ENCODE results near the gene THSD7B.

THSD7B gene

GRCh38 chr2:136798766-136799165 lies 33.4 kb downstream of the THSD7B start:
- no peak overlapping the region for H3K27ac ChIP-seq (ENCODE audit: low read depth, low read length, poor library complexity, severe bottlenecking)
- no peaks in the 10 kb centered on the region for H3K36me3 ChIP-seq (ENCODE audit: insufficient read depth, low read length)
- no peaks in the 10 kb centered on the region for H3K9me2 ChIP-seq (ENCODE audit: low read depth, low read length)
- no peaks in the 10 kb centered on the region for H3K9me3 ChIP-seq (ENCODE audit: low read length)
- H4K20me1 ChIP-seq (ENCODE audit: insufficient read depth, low read length) = no peaks in the 10 kb centered on the region
- H3K27me3 ChIP-seq (ENCODE audit: insufficient read depth, low read length) = no peaks in the 10 kb centered on the region
- no peak overlapping the region for H2AFZ ChIP-seq (ENCODE audit: low read length)
- H3K4me1 ChIP-seq (ENCODE audit: insufficient read depth, low read length, severe bottlenecking) = no peaks in the 10 kb centered on the region
- no peak overlapping the region for H3K4me2 ChIP-seq (ENCODE audit: low read length)
- no peak overlapping the region for H3K4me3 ChIP-seq (ENCODE audit: low read depth, low read length, poor library complexity, severe bottlenecking)
- H3F3A ChIP-seq (ENCODE audit: insufficient read depth, low read length) = no peaks in the 10 kb centered on the region
- H3K79me2 ChIP-seq (ENCODE audit: insufficient read depth, low read length) = no peaks in the 10 kb centered on the region
- H3K9ac ChIP-seq (ENCODE audit: low read length) = no peak overlapping the region
- TF ChIP-seq EZH2 (IDR thresholded peaks at IDR 0.05; ENCODE audit: borderline replicate concordance, low read length) (no peak), CTCF (IDR thresholded peaks at IDR 0.05; ENCODE audit: low read length) (no peak)

GRCh38 chr2:136801661-136802060 lies 36.3 kb downstream of the THSD7B start:
- Histone ChIP-seq H3K27me3 (ENCODE audit: insufficient read depth, low read length) (no peaks in the 10 kb centered on the region), H3K4me3 (ENCODE audit: low read depth, low read length, poor library complexity, severe bottlenecking) (no peak overlapping the region), H3K36me3 (ENCODE audit: insufficient read depth, low read length) (no peaks in the 10 kb centered on the region), H3K4me2 (ENCODE audit: low read length) (no peak overlapping the region), H3K9ac (ENCODE audit: low read length) (no peak overlapping the region), H3F3A (ENCODE audit: insufficient read depth, low read length) (no peaks in the 10 kb centered on the region), H2AFZ (ENCODE audit: low read length) (no peak overlapping the region), H4K20me1 (ENCODE audit: insufficient read depth, low read length) (no peaks in the 10 kb centered on the region), H3K27ac (ENCODE audit: low read depth, low read length, poor library complexity, severe bottlenecking) (no peak overlapping the region), H3K9me3 (ENCODE audit: low read length) (no peaks in the 10 kb centered on the region), H3K4me1 (ENCODE audit: insufficient read depth, low read length, severe bottlenecking) (no peaks in the 10 kb centered on the region), H3K79me2 (ENCODE audit: insufficient read depth, low read length) (no peaks in the 10 kb centered on the region), H3K9me2 (ENCODE audit: low read depth, low read length) (no peaks in the 10 kb centered on the region)
- TF ChIP-seq CTCF (IDR thresholded peaks at IDR 0.05; ENCODE audit: low read length) = no peak
- no peak for TF ChIP-seq EZH2 (IDR thresholded peaks at IDR 0.05; ENCODE audit: borderline replicate concordance, low read length)

GRCh38 chr2:136809998-136810397 lies 44.7 kb downstream of the THSD7B start:
- Histone ChIP-seq H4K20me1 (ENCODE audit: insufficient read depth, low read length) (no peaks in the 10 kb centered on the region), H3K9me3 (ENCODE audit: low read length) (no peaks in the 10 kb centered on the region), H3K27me3 (ENCODE audit: insufficient read depth, low read length) (no peaks in the 10 kb centered on the region), H3K4me1 (ENCODE audit: insufficient read depth, low read length, severe bottlenecking) (no peaks in the 10 kb centered on the region), H3K79me2 (ENCODE audit: insufficient read depth, low read length) (no peaks in the 10 kb centered on the region), H3K27ac (ENCODE audit: low read depth, low read length, poor library complexity, severe bottlenecking) (no peak overlapping the region), H3K36me3 (ENCODE audit: insufficient read depth, low read length) (no peaks in the 10 kb centered on the region), H3K4me3 (ENCODE audit: low read depth, low read length, poor library complexity, severe bottlenecking) (no peak overlapping the region), H2AFZ (ENCODE audit: low read length) (no peak overlapping the region), H3K9me2 (ENCODE audit: low read depth, low read length) (no peaks in the 10 kb centered on the region), H3K9ac (ENCODE audit: low read length) (no peak overlapping the region), H3K4me2 (ENCODE audit: low read length) (no peak overlapping the region), H3F3A (ENCODE audit: insufficient read depth, low read length) (no peaks in the 10 kb centered on the region)
- TF ChIP-seq EZH2 (IDR thresholded peaks at IDR 0.05; ENCODE audit: borderline replicate concordance, low read length) (no peak), CTCF (IDR thresholded peaks at IDR 0.05; ENCODE audit: low read length) (no peak)
